CD4-positive, alpha-beta T cell treated with Interleukin-17A for 1 hour (primary cell): ENCODE measurements around the gene UAP1.
"Not testable (repeated sequence)": the region's sequence is repeated elsewhere in the genome, so short reads cannot be mapped to it uniquely, and the experiment has no call there.

ENCODE experiments used
- DNase-seq: peaks from one replicate; pipeline ENCODE4 v3.0.0-alpha.2; 2020

UAP1 gene

GRCh38 chr1:162566870-162567269 lies 5.3 kb downstream of the UAP1 start:
- no peak for DNase-seq

GRCh38 chr1:162568802-162569201 lies 7.3 kb downstream of the UAP1 start:
- no peak for DNase-seq

- no peak for DNase-seq
These were observed 9.2 kb downstream of the UAP1 start for GRCh38 chr1:162570718-162571117.

GRCh38 chr1:162571121-162571520 lies 9.6 kb downstream of the UAP1 start:
- not testable (repeated sequence) for DNase-seq

GRCh38 chr1:162571696-162572095 lies 10.2 kb downstream of the UAP1 start:
- DNase-seq, result no peak

- DNase-seq, result no peak
These were observed 11.6 kb downstream of the UAP1 start for GRCh38 chr1:162573136-162573535.

- no peak for DNase-seq
These were observed 16.7 kb downstream of the UAP1 start for GRCh38 chr1:162578071-162578700.

- no peak for DNase-seq
These were observed 17.4 kb downstream of the UAP1 start for GRCh38 chr1:162578936-162579335.

- no peak for DNase-seq
These were observed 18.8 kb downstream of the UAP1 start for GRCh38 chr1:162580308-162580707.

GRCh38 chr1:162582901-162583300 lies 21.4 kb downstream of the UAP1 start:
- DNase-seq, result not testable (repeated sequence)

GRCh38 chr1:162585101-162585500 lies 23.6 kb downstream of the UAP1 start:
- not testable (repeated sequence) for DNase-seq

- no peak for DNase-seq
These were observed 25.8 kb downstream of the UAP1 start for GRCh38 chr1:162587347-162587746.

- no peak for DNase-seq
These were observed 26.3 kb downstream of the UAP1 start for GRCh38 chr1:162587761-162588260.

- no peak for DNase-seq
These were observed 28.6 kb downstream of the UAP1 start for GRCh38 chr1:162590101-162590500.

- no peak for DNase-seq
These were observed 29.2 kb downstream of the UAP1 start for GRCh38 chr1:162590686-162591085.

- no peak for DNase-seq
These were observed 35.1 kb downstream of the UAP1 start for GRCh38 chr1:162596514-162597170.

- no peak for DNase-seq
These were observed 37.9 kb downstream of the UAP1 start for GRCh38 chr1:162599451-162599850.

- not testable (repeated sequence) for DNase-seq
These were observed 41.6 kb downstream of the UAP1 start for GRCh38 chr1:162603117-162603516.

GRCh38 chr1:162605225-162605927 lies 43.9 kb downstream of the UAP1 start:
- no peak for DNase-seq

- DNase-seq, result no peak
These were observed 47.8 kb downstream of the UAP1 start for GRCh38 chr1:162609306-162609705.

GRCh38 chr1:162612606-162613400 lies 51.3 kb downstream of the UAP1 start:
- no peak for DNase-seq

GRCh38 chr1:162616848-162617247 lies 55.3 kb downstream of the UAP1 start:
- DNase-seq, result no peak

GRCh38 chr1:162617513-162617912 lies 56.0 kb downstream of the UAP1 start:
- no peak for DNase-seq
